GM19193 (cell line): ENCODE results near the gene FANCC.

ENCODE experiments used
- POLR2A ChIP-seq: IDR thresholded peaks from 4 replicates; pipeline ENCODE4 v1.6.1; 2011; ENCODE audit not compliant: insufficient read depth, insufficient read length; ENCODE audit errors: extremely low read depth

FANCC gene

DNA sequence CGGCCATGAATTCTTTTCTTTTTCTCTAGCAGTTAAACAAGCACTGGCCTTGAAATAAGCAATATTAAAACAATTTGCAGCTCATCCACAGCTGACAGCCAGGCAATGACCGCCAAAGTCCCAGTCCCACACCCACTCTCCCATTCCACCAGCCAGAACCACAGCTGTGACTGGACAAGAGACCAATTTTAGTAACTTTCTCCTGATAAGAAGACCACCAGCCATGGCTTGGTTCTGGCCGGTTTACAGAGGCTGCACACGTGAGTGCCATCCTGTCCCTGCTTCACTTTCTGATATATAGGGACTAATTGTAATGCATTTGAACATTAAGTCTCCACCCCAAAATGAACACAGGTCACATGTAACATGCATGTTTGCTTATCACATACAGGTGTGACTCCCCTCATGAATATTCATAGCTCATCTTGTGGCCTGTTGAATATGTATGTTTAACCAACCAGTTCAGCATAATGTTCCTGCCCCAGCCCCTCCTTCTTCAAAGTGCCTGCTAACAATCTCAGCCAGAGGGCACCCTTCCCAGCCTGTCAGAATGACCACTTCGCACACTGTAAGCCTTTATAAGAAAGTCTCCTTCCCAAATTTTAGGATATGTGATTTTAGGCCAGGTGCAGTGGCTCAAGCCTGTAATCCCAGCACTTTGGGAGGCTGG is 23.9 kb upstream of the FANCC start:
- no peak for TF ChIP-seq POLR2A

- no peak for TF ChIP-seq POLR2A
Observed at GRCh38 chr9:95338243-95338642, 20.7 kb upstream of the FANCC start.

DNA sequence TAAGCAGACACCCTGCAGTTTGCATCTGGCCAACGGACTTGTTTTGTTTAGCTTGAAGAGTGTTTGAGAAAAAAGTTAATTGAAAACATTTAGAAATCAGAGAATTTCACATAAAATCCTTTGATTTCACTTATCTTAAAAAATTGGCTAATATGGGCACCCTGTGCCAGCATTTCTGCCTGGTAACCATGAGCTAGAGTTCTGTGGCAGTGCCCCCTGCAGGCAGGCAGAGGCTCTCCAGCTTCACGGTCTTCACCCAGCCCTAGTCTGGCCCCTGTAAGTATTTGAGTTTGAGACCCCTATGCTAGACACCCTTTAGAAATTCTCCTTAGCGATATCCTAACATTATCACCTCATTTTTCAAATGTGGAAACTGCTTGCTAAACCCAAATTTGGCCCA is 18.8 kb upstream of the FANCC start:
- TF ChIP-seq POLR2A: no peak

DNA sequence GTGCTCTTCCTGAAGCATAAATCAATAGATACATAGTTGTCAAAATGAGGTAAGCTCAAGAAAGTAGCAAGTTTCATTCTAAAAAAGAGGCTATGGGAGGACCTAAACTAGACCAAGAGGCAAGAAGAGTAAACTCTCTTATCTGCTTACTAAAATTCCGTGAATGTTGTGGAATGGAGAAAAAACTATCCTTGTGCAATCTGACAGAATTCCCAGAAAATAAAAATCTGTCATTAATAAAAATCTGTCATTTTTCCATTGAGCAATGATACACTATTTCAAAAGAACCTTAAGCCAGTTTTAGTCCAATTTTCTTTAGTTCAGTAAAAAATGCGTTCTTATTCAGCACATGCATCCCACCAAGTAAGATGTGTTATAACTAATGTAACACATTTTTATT is 15.9 kb upstream of the FANCC start:
- TF ChIP-seq POLR2A: no peak

DNA sequence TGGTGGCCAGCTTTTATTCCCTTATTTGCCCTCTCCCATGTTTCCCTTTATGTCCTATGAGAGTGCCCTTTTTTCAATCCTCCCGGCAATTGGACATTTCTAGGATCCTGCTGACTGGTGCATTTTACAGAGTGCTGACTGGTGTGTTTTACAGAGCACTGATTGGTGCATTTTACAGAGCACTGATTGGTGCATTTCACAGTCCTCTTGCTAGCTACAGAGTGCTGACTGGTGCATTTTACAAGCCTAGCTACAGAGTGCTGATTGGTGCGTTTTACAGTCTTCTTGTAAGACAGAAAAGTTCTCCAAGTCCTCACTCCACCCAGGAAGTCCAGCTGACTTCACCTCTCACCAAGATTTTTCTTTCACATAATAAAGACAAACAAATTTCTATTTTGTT is 15.4 kb upstream of the FANCC start:
- no peak for TF ChIP-seq POLR2A

DNA sequence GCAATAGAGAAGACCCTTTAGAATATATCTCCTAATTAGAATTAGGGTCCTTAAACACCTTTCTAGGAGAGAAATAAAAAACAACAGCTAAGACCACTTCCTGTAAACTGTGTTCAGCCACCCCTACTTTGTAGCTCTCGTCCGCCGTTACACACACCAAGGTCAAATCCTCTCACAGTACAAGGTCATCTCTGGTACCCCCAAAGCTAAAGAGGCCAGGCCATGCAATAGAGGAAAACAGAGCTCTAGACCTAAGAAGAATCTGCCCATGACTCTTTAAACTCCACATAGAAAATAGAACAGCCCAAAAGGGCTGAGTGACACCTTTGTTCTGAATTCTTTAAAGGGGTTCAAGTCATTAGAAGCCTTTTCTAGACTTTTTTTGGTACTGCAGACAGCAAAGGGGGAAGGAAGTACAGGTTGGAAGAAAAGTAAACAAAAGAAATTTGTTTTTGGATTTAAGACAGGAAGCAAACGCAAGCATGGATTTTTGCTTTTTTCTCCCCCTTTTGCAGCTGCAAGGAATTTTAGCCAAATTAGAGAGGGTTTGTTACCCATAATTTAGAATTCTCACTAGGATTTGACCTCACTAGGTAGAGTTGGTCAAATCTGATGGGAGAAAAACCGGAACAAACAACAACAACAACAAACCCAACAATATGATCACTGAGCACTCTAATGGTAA is 13.4 kb upstream of the FANCC start:
- no peak for TF ChIP-seq POLR2A

- TF ChIP-seq POLR2A: no peak
Observed at GRCh38 chr9:95327239-95327865, 9.8 kb upstream of the FANCC start.

- no peak for TF ChIP-seq POLR2A
Observed at GRCh38 chr9:95325221-95325620, 7.7 kb upstream of the FANCC start.

DNA sequence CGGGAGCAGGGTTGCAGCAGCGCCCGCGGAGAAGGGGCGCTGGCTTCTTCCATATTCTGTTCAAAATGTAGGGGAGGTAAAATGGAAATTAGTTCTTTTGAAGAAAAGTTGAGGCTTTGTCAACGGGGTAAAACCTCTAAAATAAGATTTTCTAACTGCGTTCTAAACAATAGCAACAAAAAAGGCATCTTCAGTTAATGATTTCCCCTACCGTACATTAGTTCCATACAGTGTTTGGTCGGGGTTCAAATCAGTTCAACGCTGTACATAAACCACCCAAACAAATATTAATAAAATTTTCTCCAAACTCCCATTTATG is 343 bp upstream of the FANCC start:
- no peak for TF ChIP-seq POLR2A

GRCh38 chr9:95316794-95317118 is 753 bp downstream of the FANCC start:
- no peak for TF ChIP-seq POLR2A

DNA sequence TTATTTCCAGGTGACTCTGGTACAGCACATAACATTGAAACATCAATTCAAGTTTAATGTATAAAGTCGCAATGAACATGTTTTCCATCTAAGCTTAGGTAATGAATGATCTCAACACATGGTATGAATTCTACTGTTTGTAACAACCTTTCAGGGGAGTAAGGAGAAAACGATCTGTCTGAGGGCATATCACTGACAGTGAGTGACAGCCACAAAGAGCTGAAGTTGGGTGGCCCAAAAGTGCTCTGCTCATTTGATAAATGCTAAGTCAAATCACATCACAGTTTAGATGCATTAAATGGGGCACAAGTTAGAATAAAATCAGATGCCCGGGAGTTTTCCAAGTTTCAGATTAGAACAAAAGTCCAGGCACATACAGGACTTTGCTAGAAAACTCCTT is 1.2 kb downstream of the FANCC start:
- TF ChIP-seq POLR2A: no peak

DNA sequence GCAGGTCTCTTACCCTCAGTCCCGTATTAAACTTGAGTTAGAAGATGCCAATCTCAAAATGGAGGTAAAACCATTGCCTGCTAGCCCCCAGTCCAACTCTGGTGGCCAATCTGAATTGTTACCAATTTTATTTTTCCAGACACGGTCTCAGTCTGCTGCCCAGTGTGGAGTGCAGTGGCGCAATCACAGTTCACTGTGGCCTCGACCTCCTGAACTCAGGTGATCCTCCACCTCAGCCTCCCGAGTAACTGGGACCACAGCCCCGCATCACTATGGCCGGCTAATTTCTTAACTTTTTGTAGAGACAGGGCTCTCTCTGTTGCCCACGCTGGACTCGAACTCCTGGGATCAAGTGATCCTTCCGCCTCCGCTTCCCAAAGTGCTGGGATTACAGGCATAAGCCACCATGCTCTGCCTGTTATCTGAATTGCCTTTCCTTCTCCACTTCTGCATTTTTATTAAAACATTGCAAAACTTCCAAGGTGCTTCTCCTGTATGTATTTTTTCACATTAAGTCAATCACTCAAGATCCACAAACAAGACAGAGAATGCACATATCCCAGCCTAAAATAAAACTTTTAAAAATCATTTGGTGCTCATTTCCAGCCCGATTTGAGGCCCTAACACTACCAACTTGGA is 2.3 kb downstream of the FANCC start:
- TF ChIP-seq POLR2A: no peak

DNA sequence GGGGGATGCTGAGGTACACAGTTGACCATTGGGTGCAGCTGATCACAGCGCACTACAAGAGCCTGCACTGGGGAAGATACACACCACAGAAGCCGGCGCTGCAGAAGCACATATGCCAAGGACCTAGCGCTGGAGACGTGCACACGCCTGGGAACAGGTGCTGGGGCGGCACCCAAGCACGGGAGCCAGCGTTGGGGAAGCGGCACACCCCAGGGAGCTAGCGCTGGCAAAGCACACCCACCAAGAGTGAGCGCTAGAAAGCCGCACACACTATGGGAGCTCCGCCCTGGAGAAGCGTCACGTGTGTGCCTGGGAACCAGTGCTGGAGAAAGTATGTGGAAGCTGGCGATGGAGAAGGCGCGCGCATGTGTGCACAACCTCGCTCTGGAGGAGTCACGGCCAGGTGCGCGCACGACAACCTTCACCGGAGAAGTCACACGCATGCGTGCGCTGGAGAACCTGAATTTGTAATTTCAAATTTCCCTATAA is 4.5 kb downstream of the FANCC start:
- TF ChIP-seq POLR2A: no peak

DNA sequence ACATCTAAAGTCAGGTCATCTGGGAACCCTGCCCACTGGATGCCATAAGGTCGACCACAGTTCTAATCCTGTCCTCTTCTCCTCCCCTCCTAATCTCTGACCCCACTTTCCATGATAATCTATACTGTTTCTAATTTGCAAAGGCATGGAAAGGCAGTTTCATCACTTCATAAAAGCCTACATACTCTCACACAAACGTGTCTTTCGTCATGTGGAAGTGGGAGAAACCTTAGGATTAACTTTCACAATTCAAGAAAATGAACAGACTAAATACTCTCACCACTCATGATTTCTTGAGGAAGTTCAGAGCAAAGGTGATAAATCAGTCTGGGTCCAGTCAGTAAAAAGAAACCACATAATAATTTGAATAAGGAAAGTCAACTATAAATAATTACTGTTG is 5.5 kb downstream of the FANCC start:
- no peak for TF ChIP-seq POLR2A

GRCh38 chr9:95307538-95307937 is 10.0 kb downstream of the FANCC start:
- no peak for TF ChIP-seq POLR2A

- TF ChIP-seq POLR2A: no peak
Observed at GRCh38 chr9:95306819-95307218, 10.7 kb downstream of the FANCC start.
